GM21381 (cell line): ENCODE results near the gene APOLD1.
"Not testable (repeated sequence)": the region's sequence is repeated elsewhere in the genome, so short reads cannot be mapped to it uniquely, and the experiment has no call there.

ENCODE experiments used
- ATAC-seq: cut with Tn5 transposase; IDR thresholded peaks from one replicate; pipeline ENCODE4 v1.9.1; 2021; ENCODE audit warnings: mild to moderate bottlenecking, moderate library complexity; ENCODE audit not compliant: unreplicated experiment

Gene APOLD1

GRCh38 chr12:12839003-12839395 is 53.5 kb downstream of the APOLD1 start:
- ATAC-seq: no peak

- not testable (repeated sequence) for ATAC-seq
These were observed 54.0 kb downstream of the APOLD1 start for GRCh38 chr12:12839439-12839838.

- ATAC-seq: no peak
These were observed 54.6 kb downstream of the APOLD1 start for GRCh38 chr12:12839873-12840579.

GRCh38 chr12:12840580-12840899 is 55.1 kb downstream of the APOLD1 start:
- ATAC-seq: no peak
